ENCODE measurements around the gene MSS51.

- TF ChIP-seq POLR2A (IDR thresholded peaks at IDR 0.05) (no peak), CTCF (IDR thresholded peaks at IDR 0.05) (no peak)
These were observed 36.2 kb upstream of the MSS51 start for GRCh38 chr10:73469579-73469978.

Measured in esophagus squamous epithelium (tissue), 4 donors.